ENCODE measurements around the gene EDEM1.
"Not testable (repeated sequence)": the region's sequence is repeated elsewhere in the genome, so short reads cannot be mapped to it uniquely, and the experiment has no call there.

EDEM1 gene

DNA sequence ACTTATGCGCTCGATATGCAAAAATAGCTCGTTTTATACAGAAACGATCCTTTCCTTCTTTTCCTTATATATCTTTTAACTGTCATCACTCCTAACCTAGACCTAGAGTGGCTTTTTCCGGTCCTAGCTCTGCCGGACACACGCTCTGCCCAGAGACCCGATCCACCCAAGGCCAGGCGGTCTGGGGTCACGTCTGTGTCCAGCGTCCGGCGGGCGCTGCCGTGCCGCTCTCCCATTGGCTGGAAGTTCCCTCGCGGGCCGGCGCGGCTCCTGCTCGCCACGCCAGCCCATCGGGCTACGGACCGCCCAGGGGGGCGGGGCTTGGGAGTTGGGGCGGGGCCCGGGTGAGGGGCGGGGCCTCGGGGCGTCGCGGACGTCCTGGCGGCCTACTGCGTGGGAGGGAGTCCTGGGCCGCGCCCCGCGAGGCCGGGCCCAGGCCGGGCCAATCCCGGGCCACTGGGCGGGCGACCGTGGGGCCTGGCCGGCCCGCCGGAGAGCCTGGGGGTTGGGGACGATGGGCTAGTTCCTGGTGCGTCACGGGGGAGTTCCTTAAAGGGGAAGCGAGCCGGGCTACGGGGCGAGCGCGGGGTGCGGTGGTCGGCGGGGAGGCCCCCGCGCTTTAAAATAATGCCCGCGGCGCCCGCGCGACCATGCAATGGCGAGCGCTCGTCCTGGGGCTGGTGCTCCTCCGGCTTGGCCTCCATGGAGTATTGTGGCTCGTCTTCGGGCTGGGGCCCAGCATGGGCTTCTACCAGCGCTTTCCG is at the start of gene EDEM1:
EDEM1 (plus strand) TSS at position 552 of the 764 bp plus-strand sequence; CDS start at position 651, 99 bp downstream.
- peak; percentile 96 for DNase-seq

DNA sequence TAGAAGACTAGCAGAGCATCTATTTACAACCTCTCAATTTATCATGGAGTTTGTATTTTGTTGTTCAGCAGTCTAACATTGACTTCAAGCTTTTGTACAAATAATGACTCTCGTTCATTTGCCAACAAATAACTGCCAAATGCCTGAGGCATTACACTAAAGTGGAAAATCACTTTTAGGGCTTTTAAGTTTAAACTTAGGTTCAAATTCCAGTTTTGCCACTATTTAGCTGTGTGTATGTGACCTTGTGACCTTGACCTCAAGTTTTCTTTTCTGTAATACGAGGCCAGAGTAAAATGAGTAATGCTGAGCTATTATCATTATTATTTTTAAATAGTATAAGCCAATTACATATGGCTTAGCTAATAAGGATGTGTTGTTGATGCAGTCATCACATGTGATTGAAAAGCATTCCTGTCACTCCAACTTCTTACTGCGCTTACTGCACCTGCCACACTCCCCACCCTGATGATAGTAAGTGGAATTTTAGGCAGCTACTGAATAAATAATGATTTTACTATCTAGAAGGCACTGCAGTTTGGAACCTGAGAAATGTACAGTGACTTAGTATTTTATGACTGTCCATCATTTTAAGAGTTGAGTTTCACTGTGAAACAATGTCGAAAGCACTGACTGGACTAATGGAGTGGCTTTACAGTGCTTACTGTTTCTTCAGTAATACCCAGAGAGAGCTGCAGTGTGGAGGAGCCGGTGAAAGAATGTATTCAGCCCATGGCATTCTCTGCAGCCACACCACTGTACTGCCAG is 49.1 kb upstream of the EDEM1 start:
- no peak for DNase-seq

GRCh38 chr3:5140230-5140621 is 47.3 kb upstream of the EDEM1 start:
- DNase-seq, result no peak

- DNase-seq, result no peak
These were observed 46.7 kb upstream of the EDEM1 start for GRCh38 chr3:5140839-5141238.

DNA sequence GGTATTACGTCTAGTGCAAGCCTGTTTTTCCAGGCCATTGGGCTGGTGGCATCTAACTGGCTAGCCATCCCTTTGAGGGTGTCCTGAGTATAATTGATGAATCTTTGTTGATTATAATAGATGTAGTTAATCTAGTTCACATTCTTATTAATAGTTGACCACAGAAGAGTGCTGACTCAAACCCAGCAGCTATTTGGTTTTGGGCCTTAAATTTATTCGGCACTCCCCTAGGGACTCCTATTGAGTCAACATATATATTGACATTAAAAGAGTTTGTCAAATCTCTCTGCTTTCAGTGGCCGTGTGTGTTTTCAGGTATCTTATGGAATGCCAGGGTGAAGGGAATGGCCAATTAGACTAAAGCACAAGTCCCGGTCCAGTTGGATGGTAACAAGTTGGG is 45.7 kb upstream of the EDEM1 start:
- DNase-seq, result no peak

DNA sequence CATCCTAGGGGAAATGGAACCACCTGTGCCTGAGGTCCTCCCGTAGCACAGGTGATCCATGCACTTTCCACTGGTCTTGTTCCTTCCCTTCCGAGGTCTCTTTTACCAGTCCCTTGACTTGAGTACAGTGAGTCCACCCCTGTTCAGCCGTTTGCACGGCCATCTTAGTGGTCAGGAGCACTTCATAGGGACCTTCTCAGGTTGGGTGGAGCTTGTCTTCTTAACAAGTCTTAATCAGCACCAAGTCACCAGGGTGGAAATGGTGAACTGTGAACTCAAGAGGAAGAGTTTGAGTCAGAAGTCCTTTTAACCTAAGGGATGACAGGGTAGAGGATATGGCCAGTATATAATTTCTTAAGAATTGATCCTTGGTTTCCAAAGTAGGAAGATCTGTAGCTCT is 44.0 kb upstream of the EDEM1 start:
- DNase-seq, result no peak

DNA sequence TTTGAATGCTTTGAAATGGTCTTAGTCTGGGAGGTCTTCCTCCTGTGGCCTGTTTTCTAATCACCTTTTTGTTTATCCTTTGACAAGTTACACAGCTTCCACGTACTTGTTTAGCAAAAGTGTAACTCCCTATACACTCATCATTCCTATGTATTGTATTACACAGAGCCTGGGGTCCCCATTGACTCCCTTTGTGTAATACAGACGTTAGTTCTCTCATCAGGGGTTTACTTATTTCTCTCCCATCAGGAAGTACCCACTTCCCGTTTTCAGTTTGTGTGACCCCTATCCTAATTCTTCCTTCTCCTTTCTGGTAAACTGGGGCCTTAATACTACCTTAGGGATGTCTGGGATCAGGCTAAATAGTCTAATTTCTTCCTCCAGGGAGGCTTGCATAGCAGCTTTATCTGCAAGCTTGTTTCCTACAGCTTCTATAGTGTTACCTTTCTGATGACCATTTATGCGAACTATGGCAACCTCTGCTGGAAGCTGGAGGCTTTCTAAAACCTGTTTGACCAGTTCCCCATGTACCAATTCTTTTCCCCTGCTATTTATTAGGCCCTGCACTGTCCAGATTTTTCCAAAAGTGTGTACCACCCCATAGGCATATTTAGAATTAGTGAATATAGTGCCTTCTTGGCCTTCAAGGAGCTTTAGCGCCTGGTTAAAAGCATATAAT is 43.1 kb upstream of the EDEM1 start:
- no peak for DNase-seq

DNA sequence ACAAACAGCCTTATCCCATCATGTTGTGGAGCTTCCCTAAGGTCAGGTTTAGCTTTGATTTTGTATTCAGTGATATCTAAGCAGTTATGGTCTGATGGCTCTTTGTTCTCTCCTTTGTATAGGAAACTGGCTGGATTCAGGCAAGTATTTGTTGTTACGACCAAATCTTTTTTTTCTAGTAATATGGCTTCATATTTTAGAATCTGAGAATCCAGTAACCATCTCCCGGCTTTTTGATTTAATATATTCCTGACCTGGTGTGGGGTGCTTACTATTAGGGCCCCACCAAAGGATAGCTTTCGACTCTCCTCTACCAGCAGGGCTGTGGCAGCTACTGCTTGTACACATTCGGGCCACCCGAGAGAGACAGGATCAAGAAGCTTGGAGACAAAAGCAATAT is 42.4 kb upstream of the EDEM1 start:
- no peak for DNase-seq

GRCh38 chr3:5147152-5147551 is 40.4 kb upstream of the EDEM1 start:
- DNase-seq, result not testable (repeated sequence)

DNA sequence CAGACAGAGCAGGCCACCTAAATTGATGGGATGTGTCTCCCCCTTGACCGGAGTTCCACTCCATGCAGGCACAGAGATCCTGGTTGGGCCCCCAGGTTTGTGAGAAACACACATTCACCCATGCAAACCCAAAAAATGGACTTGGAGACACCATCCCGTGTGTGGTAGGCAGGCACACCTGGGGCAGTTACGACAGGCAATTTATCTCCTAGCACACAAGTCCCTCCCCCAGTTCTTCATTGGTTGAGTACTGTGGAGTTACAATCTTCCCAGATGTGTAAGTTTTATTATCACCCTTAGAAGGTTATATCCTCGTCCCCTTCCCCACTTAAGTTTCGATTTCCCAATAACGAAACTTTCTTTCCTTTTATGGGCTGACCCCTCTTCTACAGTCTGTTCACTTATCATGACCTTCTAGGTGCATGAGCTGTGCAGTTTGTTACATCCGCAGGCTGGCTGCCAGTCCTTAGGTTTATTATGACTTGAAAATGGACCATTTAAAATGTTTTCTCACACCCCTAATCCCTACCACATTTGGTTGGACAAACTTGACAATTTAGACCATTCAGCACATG is 38.1 kb upstream of the EDEM1 start:
- no peak for DNase-seq

DNA sequence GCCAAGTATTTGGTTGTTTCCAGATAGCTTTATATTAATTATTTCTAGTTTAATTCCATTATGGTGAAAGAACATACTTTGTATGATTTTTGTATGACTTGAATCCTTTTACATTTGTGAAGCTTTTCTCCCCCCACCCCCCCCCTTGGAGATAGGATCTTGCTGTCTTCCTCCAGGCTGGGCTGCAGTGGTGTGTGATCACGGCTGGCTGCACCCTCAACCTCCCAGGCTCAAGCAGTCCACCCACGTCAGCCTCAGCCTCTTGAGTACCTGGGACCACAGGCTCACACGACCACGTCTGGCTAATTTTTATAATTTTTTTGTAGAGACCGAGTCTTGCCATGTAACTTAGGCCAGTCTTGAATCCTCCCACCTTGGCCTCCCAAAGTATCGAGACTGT is 35.9 kb upstream of the EDEM1 start:
- no peak for DNase-seq

DNA sequence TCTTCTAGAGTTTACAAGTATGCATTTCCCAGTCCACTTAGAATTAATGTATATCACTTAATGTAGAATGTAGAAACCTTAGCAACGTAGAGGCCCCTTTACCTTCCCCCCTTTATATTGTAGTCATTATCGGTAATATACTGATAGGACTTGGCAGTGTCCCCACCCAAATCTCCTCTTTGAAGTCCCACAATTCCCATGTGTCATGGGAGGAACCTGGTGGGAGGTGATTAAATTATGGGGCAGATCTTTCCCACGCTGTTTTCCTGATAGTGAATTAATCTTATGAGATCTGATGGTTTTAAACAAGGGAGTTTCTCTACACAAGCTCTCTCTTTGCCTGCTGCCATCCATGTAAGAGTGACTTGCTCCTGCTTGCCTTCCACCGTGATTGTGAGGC is 34.4 kb upstream of the EDEM1 start:
- DNase-seq, result no peak

DNA sequence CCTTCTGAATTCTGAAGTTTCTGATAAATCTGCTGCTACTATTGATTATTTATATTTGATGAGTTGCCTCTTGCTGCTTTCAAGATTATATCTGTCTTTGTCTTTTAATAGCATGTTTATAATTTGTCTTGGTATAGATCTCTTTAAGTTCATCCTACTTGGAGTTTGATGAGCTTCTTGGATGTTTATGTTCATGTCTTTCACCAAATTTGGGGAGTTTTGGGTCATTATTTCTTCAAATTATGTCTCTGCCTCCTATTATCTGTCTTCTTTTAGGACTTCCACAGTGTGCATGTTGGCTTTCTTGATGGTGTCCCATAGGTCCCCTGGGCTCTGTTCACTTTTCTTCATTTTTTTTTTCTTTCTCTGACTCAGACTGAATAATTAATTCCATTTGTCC is 32.3 kb upstream of the EDEM1 start:
- DNase-seq, result no peak

DNA sequence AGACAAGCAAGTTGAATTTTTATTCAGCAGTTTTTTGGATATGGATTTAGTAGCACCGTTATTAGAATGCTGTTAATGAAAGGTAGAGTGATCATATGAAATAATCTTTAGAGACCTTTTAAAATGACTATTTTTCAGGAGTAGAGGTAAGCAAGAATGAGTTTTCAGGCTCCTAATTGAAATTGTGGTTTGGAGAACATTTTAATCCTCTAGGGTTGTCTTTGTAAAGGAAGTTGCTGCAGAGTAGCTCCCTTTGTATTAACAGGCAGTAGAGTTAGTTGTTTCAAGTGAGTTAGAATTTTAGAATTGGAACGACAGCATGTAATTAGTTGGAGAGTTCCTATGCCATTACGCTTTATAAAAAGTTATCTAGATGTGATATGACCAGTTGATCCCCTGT is 27.2 kb upstream of the EDEM1 start:
- DNase-seq, result no peak

DNA sequence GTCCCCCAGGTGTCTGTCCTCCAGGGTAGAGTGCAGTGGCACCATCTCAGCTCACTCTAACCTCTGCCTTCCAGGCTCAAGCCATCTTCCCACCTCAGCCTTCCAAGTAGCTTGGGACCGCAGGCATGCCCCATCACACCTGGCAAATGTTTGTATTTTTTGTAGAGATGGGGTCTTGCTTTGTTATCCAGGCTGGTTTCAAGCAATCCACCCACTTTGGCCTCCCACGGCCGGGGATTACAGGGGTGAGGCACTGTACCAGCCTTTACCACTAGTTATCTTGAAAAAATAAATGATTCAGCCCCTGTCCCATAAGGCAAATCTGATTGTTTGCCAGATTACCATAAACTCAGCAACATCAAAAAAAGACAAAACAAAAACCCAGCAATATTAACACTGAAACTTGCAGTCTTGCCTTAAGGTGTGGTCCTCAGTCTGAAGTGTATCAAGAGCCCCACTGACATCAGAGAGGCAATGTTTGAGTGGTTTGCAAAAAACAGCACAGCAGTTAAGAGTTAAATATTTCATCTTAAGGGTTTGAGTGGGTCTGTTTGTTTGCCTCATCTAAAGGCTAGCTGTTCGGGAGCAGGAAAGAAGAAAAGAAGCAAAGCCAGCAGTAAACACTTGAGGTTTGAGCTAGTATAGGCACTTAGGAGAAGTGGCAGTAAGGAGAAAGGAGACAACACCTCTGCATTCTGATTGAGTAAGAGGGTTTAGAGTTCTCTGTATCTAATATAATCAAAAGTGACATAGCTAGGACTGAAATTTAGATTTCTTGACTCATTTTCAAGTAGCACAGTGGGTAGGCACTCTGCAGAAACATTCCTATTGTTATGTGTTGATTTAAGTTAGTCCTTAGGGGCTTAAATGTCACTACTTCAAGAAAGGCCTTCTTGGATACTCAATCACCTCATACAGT is 26.3 kb upstream of the EDEM1 start:
- no peak for DNase-seq

GRCh38 chr3:5162102-5162501 is 25.4 kb upstream of the EDEM1 start:
- DNase-seq, result no peak

DNA sequence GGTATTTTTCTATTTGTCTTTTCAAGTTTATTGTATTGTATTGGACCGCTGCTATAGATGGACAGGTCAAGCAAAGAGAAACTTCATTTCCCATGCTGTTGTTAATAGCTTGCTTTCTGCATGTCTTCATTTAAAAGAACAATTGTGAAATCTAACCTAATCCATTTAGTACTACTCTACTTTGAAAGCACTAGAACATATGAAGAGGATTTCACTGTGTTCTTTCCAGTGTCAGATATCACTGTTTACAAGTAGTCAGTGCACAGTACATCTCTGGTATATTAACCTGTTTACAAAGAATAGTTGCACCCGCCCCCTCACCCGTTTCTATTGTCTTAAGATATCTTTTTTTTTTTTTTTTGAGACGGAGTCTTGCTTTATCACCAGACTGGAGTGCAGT is 21.8 kb upstream of the EDEM1 start:
- no peak for DNase-seq

GRCh38 chr3:5166846-5167245 is 20.7 kb upstream of the EDEM1 start:
- no peak for DNase-seq

- DNase-seq, result no peak
These were observed 19.4 kb upstream of the EDEM1 start for GRCh38 chr3:5168110-5168509.

DNA sequence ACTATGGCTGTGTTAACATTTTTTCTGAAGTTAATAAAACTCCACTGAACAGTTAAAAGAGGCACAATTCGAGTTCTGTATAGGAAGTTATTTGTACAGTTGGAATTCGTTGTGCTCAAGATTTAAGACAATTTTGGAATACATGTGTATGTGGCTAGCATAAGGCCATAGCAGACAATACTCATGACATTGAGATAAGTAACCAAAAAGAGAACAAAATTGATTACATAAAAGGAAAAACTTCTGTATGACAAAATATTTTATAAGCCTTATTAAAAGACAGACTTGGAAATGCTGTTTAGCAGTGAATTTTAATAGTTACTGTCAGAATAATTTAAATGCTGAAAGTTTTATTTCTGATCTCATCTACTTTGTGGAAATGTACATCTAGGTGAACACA is 17.7 kb upstream of the EDEM1 start:
- DNase-seq, result no peak

DNA sequence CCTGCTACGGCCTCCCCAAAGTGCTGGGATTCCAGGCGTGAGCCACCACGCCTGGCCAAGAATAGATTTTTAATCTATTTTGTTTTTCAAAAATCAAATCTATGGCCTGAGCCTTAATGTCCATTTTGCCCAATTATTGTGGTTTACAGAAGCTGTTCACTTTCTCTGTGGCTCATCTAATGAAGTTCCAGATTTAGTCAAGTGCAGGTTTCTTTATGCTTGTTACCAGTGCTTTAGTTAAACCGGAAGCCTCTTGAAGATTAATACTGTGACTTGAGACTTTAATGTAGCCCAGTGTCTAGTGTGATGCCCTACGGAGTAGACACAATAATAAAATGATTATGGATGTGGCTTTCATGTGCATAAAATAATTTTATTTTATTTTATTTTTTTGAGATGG is 16.5 kb upstream of the EDEM1 start:
- no peak for DNase-seq

- no peak for DNase-seq
These were observed 15.5 kb upstream of the EDEM1 start for GRCh38 chr3:5172018-5172417.
